Measurements from ENCODE around the gene OGFR. TPM values are rescaled to one million over a fixed set of nuclear protein-coding genes. Genes with fewer than 3 reads are reported as not detected.

The OGFR gene
- total RNA-seq, 2 experiments from 2014 or later: 54.5 to 56.0 TPM

DNA sequence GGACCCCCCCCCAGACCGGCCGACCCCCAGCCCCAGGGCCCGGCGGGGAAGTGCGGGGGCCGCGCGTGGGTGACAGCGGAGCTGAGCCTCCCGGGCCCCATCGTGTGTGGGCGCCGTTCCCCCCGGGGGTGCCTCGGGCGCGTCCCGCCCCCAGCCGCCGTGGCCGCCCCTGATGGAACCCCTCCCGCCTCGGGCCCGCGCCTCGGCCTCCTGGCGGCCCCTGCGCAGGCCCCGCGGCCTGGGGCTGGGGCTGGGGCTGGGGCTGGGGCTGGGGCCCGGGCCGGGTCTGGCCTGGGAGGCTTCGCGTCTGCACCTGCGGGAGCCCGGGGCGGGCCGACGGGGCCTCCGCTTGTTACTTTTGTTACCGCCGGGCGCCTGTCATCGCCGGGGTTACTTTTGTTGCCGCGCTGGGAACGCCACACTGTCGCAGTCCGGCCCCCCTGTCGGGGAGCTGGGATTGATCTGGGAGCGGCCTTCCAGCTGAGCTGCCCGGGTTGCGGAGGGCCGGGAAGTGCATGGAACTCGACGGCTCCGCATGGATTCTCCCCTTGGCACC lies 598 bp downstream of the OGFR start:
- Mint-ChIP-seq H3K27me3 (peaks cover 4% of the 10 kb centered on the region), H3K27ac (peak overlapping the region; percentile 74), H3K4me3 (peak overlapping the region; percentile 82), H3K36me3 (ENCODE audit: low read depth) (peaks cover 37% of the 10 kb centered on the region), H3K4me1 (ENCODE audit: low read depth) (peaks cover 34% of the 10 kb centered on the region), H3K9me3 (no peaks in the 10 kb centered on the region)
- peaks cover 43% of the 10 kb centered on the region for H3K36me3 ChIP-seq (ENCODE audit: insufficient read depth, low read length)
- ChIA-PET CTCF (interaction anchor here (0.8 to 1.2 kb wide), 2 partner anchors 14 to 305 kb away, joined by 3 to 5 read pairs; no protein-coding TSS in a partner anchor), POLR2A (interaction anchor here (0.6 to 2.9 kb wide), 7 partner anchors 9 to 154 kb away, joined by 3 to 49 read pairs (median 3); partner anchors contain the start of genes GID8 and MRGBP)
- H3K4me3 ChIP-seq (ENCODE audit: low read length): peak overlapping the region; percentile 81
- no peaks in the 10 kb centered on the region for H3K9me3 ChIP-seq (ENCODE audit: control insufficient read depth in 1 of 2, insufficient read depth in 1 of 2, low read length in 2 of 2)
- peak; percentile 37 for ATAC-seq (ENCODE audit: poor library complexity)
- peaks cover 41% of the 10 kb centered on the region for H3K4me1 ChIP-seq (ENCODE audit: insufficient read depth, low read length)
- TF ChIP-seq CTCF (IDR thresholded peaks at IDR 0.05): no peak
- DNase-seq: peak in 4 of 14 experiments; percentile 27 to 56 (median 40)
- H3K27me3 ChIP-seq (ENCODE audit: control insufficient read depth in 1 of 2, insufficient read depth in 2 of 2, low read length in 2 of 2): no peaks in the 10 kb centered on the region
- peak overlapping the region; percentile 15 to 59 for H3K27ac ChIP-seq (ENCODE audit: low read depth in 1 of 2, low read length in 2 of 2)
- intact Hi-C loops (cut with DNase I, micrococcal nuclease): loop anchor here in 1 of 2 experiments (5.0 kb wide), 3 partner anchors 57 to 503 kb away; partner anchors contain the start of genes ADRM1, DIDO1 and TCFL5

GRCh38 chr20:62805711-62806382 lies 1.2 kb downstream of the OGFR start:
- Mint-ChIP-seq H3K9me3 (no peaks in the 10 kb centered on the region), H3K27ac (peak overlapping the region; percentile 74), H3K4me3 (peak overlapping the region; percentile 82), H3K36me3 (ENCODE audit: low read depth) (peaks cover 33% of the 10 kb centered on the region), H3K27me3 (peaks cover 4% of the 10 kb centered on the region), H3K4me1 (ENCODE audit: low read depth) (peaks cover 34% of the 10 kb centered on the region)
- no peaks in the 10 kb centered on the region for H3K27me3 ChIP-seq (ENCODE audit: control insufficient read depth in 1 of 2, insufficient read depth in 2 of 2, low read length in 2 of 2)
- ChIA-PET POLR2A (interaction anchor here (0.6 to 4.3 kb wide), 4 partner anchors 11 to 155 kb away, joined by 3 to 49 read pairs (median 22); partner anchors contain the start of gene MRGBP), CTCF (interaction anchor here (1.2 kb wide), 1 partner anchor 15 kb away, joined by 3 read pairs; no protein-coding TSS in a partner anchor)
- DNase-seq (peak in 1 of 14 experiments; percentile 52), ATAC-seq (ENCODE audit: poor library complexity) (no peak)
- peaks cover 41% of the 10 kb centered on the region for H3K4me1 ChIP-seq (ENCODE audit: insufficient read depth, low read length)
- peak overlapping the region; percentile 7 to 15 for H3K27ac ChIP-seq (ENCODE audit: low read depth in 1 of 2, low read length in 2 of 2)
- intact Hi-C loops (cut with DNase I, micrococcal nuclease): loop anchor here in 1 of 2 experiments (5.0 kb wide), 3 partner anchors 56 to 504 kb away; partner anchors contain the start of genes ADRM1, DIDO1 and TCFL5
- no peak for TF ChIP-seq CTCF (IDR thresholded peaks at IDR 0.05)
- peaks cover 45% of the 10 kb centered on the region for H3K36me3 ChIP-seq (ENCODE audit: insufficient read depth, low read length)
- no peaks in the 10 kb centered on the region for H3K9me3 ChIP-seq (ENCODE audit: control insufficient read depth in 1 of 2, insufficient read depth in 1 of 2, low read length in 2 of 2)
- H3K4me3 ChIP-seq (ENCODE audit: low read length): peak overlapping the region; percentile 81

DNA sequence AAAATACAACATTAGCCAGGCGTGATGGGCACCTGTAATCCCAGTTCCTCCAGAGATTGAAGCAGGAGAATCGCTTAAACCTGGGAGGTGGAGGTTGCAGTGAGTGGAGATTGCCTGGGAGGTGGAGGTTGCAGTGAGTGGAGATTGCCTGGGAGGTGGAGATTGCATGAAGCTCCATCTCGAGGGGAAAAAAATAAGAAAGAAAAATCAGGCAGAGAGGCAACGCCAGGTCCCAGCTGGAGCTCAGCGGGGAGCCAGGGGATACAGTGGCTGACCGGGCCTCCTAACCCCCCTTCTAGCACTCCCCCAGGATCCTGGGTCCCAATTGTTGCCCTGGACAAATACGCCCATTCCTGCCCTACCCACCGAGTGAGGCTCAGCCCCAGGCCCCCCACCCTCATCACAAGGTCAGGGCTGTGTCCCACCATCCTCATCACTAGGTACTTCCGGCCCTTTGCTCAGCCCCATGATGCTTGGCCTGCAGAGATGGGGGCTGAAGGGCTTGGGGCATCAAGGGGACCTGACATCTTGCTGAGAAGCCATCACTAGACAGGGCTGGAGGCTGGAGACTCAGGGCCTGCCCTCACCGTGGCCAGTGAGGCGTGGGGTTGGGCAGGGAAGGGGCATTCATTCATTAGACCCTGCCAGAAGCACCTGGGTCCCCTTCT lies 1.9 kb downstream of the OGFR start:
- H3K36me3 ChIP-seq (ENCODE audit: insufficient read depth, low read length): peaks cover 47% of the 10 kb centered on the region
- peak overlapping the region; percentile 82 for H3K4me3 Mint-ChIP-seq
- intact Hi-C loops (cut with DNase I, micrococcal nuclease): loop anchor here in 1 of 2 experiments (5.0 kb wide), 3 partner anchors 56 to 504 kb away; partner anchors contain the start of genes ADRM1, DIDO1 and TCFL5
- peaks cover 34% of the 10 kb centered on the region for H3K4me1 Mint-ChIP-seq (ENCODE audit: low read depth)
- H3K27me3 ChIP-seq (ENCODE audit: control insufficient read depth in 1 of 2, insufficient read depth in 2 of 2, low read length in 2 of 2): no peaks in the 10 kb centered on the region
- POLR2A ChIA-PET: interaction anchor here (4.3 kb wide), 1 partner anchor 12 kb away, joined by 40 read pairs; the partner anchor contains the start of gene MRGBP
- no peak for ATAC-seq (ENCODE audit: poor library complexity)
- H3K4me3 ChIP-seq (ENCODE audit: low read length): peak overlapping the region; percentile 81
- no peak for TF ChIP-seq CTCF (IDR thresholded peaks at IDR 0.05)
- peak overlapping the region; percentile 74 for H3K27ac Mint-ChIP-seq
- peak overlapping the region in 1 of 2 donors; percentile 7 for H3K27ac ChIP-seq (ENCODE audit: low read depth in 1 of 2, low read length in 2 of 2)
- H3K27me3 Mint-ChIP-seq: peaks cover 4% of the 10 kb centered on the region
- CTCF ChIA-PET: interaction anchor here (1.2 kb wide), 1 partner anchor 16 kb away, joined by 3 read pairs; no protein-coding TSS in a partner anchor
- no peaks in the 10 kb centered on the region for H3K9me3 ChIP-seq (ENCODE audit: control insufficient read depth in 1 of 2, insufficient read depth in 1 of 2, low read length in 2 of 2)
- no peaks in the 10 kb centered on the region for H3K9me3 Mint-ChIP-seq
- H3K4me1 ChIP-seq (ENCODE audit: insufficient read depth, low read length): peaks cover 41% of the 10 kb centered on the region
- peaks cover 33% of the 10 kb centered on the region for H3K36me3 Mint-ChIP-seq (ENCODE audit: low read depth)
- no peak for DNase-seq

Measured in CD4-positive, alpha-beta T cell (primary cell).